Keratinocyte (primary cell): ENCODE results near the gene HOXC11. TPM values are rescaled to one million over a fixed set of nuclear protein-coding genes. Genes with fewer than 3 reads are reported as not detected.

Source experiments
- DNase-seq: peaks from one replicate; pipeline ENCODE4 v3.0.0-alpha.2; 2011; ENCODE audit warnings: low read depth, missing footprints, low spot score
- FAIRE-seq: peaks from 2 replicates; lab custom pipeline; 2011; peaks lifted over from hg19 to GRCh38; lab: Jason Lieb, UNC
- H2AFZ ChIP-seq: 2 replicates; pipeline ENCODE4 v1.6.0; 2012; ENCODE audit warnings: low read length, control low read depth, inconsistent platforms; ENCODE audit not compliant: control insufficient read depth
- H3K27ac ChIP-seq: 2 replicates; pipeline ENCODE4 v1.5.1; 2011; ENCODE audit warnings: low read length; ENCODE audit not compliant: control insufficient read depth, insufficient read depth
- H3K27me3 ChIP-seq: 3 replicates; pipeline ENCODE4 v1.6.0; 2011; ENCODE audit warnings: low read length; ENCODE audit not compliant: control insufficient read depth, insufficient read depth; ENCODE audit errors: extremely low read depth
- H3K36me3 ChIP-seq, 2 experiments: 2 replicates in 1 of 2; 3 replicates in 1 of 2; pipeline ENCODE4 v1.5.1; 2011; ENCODE audit warnings: low read length in 2 of 2, mild to moderate bottlenecking in 1 of 2; ENCODE audit not compliant: control insufficient read depth in 2 of 2, insufficient read depth in 2 of 2; ENCODE audit errors: extremely low read depth in 1 of 2
- H3K4me1 ChIP-seq: 3 replicates; pipeline ENCODE4 v1.5.1; 2011; ENCODE audit warnings: low read length; ENCODE audit not compliant: control insufficient read depth, insufficient read depth; ENCODE audit errors: extremely low read depth
- H3K4me2 ChIP-seq: 3 replicates; pipeline ENCODE4 v1.6.0; 2011; ENCODE audit warnings: low read depth, low read length; ENCODE audit not compliant: control insufficient read depth, insufficient read depth; ENCODE audit errors: extremely low read depth
- H3K4me3 ChIP-seq, 3 experiments: fragments of 200-600 bp in 1 of 3; sonication (generic) in 1 of 3; 2 replicates in 2 of 3; 3 replicates in 1 of 3; pipeline ENCODE4 v1.5.1; 2011 to 2016; ENCODE audit warnings: low read length in 3 of 3, mild to moderate bottlenecking in 3 of 3, control low read depth in 2 of 3, inconsistent platforms in 1 of 3, low read depth in 1 of 3, mixed read lengths in 1 of 3, mixed run types in 1 of 3, moderate library complexity in 1 of 3; ENCODE audit not compliant: control insufficient read depth in 2 of 3, insufficient read depth in 2 of 3; ENCODE audit errors: extremely low read depth in 1 of 3
- H3K79me2 ChIP-seq: 2 replicates; pipeline ENCODE4 v1.6.0; 2012; ENCODE audit warnings: low read length; ENCODE audit not compliant: control insufficient read depth, insufficient read depth
- H3K9ac ChIP-seq: 3 replicates; pipeline ENCODE4 v1.6.0; 2011; ENCODE audit warnings: low read length; ENCODE audit not compliant: control insufficient read depth, insufficient read depth; ENCODE audit errors: extremely low read depth
- H3K9me1 ChIP-seq: 3 replicates; pipeline ENCODE4 v1.6.0; 2011; ENCODE audit warnings: low read length; ENCODE audit not compliant: control insufficient read depth, insufficient read depth; ENCODE audit errors: extremely low read depth
- H3K9me3 ChIP-seq: 2 replicates; pipeline ENCODE4 v1.5.1; 2012; ENCODE audit warnings: low read depth, low read length; ENCODE audit not compliant: control insufficient read depth
- H4K20me1 ChIP-seq: 3 replicates; pipeline ENCODE4 v1.6.0; 2011; ENCODE audit warnings: low read length; ENCODE audit not compliant: control insufficient read depth, insufficient read depth; ENCODE audit errors: extremely low read depth
- CTCF ChIP-seq, 3 experiments: IDR thresholded peaks in 1 of 3; conservative IDR thresholded peaks in 1 of 3; optimal IDR thresholded peaks in 1 of 3; 2 replicates in 2 of 3; 3 replicates in 1 of 3; pipeline versions ENCODE3 to v1.5.1; 2011; ENCODE audit warnings: low read length in 3 of 3, mild to moderate bottlenecking in 3 of 3, moderate library complexity in 2 of 3, control low read depth in 1 of 3, inconsistent platforms in 1 of 3; ENCODE audit not compliant: insufficient read depth in 2 of 3; ENCODE audit errors: extremely low read depth in 1 of 3
- EZH2 ChIP-seq: IDR thresholded peaks from one replicate; pipeline ENCODE4 v1.6.1; 2012; ENCODE audit warnings: inconsistent platforms, mild to moderate bottlenecking, low read length, moderate library complexity
- dilution Hi-C: fragments of 300-500 bp; cut with MboI; formaldehyde crosslinking; loops from one replicate; pipeline ENCODE4 v1.7.0; 2020; ENCODE audit warnings: low sequenced_read_pairs; ENCODE audit not compliant: extremely low pct_ligation_motif_present
- polyA plus RNA-seq, 5 experiments: library from polyadenylated mRNA; depleted of rRNA in 3 of 5; stranded (reverse) in 3 of 5; stranded (forward) in 1 of 5; unstranded in 1 of 5; fragments of >200 nt; gene quantifications; 1 replicate in 1 of 5; 2 replicates in 3 of 5; 3 replicates in 1 of 5; pipeline versions ENCODE4 v1.2.1 to v1.2.3, GENCODE V29; 2011 to 2012; ENCODE audit warnings: missing spikeins in 2 of 5, low read depth in 1 of 5, low replicate concordance in 1 of 5

The HOXC11 gene
- polyA plus RNA-seq, 1 donor (not counting 4 experiments of a cell fraction or from before 2014, with no cell fraction given): 1.6 TPM

GRCh38 chr12:53980104-53980801, 7.3 kb downstream of the HOXC11 start:
- dilution Hi-C loops: no loop called here
- H3K27ac ChIP-seq: peak overlapping the region; percentile 74

GRCh38 chr12:53980802-53981496, 8.0 kb downstream of the HOXC11 start:
- dilution Hi-C loops: no loop called here
- TF ChIP-seq EZH2 (no peak), CTCF (optimal IDR thresholded peaks at IDR 0.05 in 1 of 3, IDR thresholded peaks at IDR 0.05 in 1 of 3, conservative IDR thresholded peaks at IDR 0.05 in 1 of 3; ENCODE audit: extremely low read depth in 1 of 3, insufficient read depth in 2 of 3, low read length in 3 of 3) (no peak)
- FAIRE-seq (peak; percentile 41), DNase-seq (no peak)
- Histone ChIP-seq H3K27me3 (no peaks in the 10 kb centered on the region), H2AFZ (no peak overlapping the region), H4K20me1 (no peaks in the 10 kb centered on the region), H3K36me3 (no peaks in the 10 kb centered on the region), H3K4me1 (peaks cover 25% of the 10 kb centered on the region), H3K9me3 (no peaks in the 10 kb centered on the region), H3K27ac (peak overlapping the region; percentile 74), H3K4me2 (peak overlapping the region; percentile 87), H3K79me2 (peaks cover 24% of the 10 kb centered on the region), H3K9ac (peak overlapping the region; percentile 77), H3K4me3 (peak overlapping the region in 2 of 3 experiments; percentile 2 to 22), H3K9me1 (no peaks in the 10 kb centered on the region)

More at GRCh38 chr12:53980104-53980801, 7.3 kb downstream of the HOXC11 start:
- H3K4me3 ChIP-seq: peak overlapping the region in 1 of 3 experiments; percentile 9
- H3K79me2 ChIP-seq: peaks cover 22% of the 10 kb centered on the region
- no peak overlapping the region for H2AFZ ChIP-seq
- H3K36me3 ChIP-seq: no peaks in the 10 kb centered on the region
- FAIRE-seq: no peak
- H3K4me1 ChIP-seq: peaks cover 28% of the 10 kb centered on the region
- H3K9ac ChIP-seq: peak overlapping the region; percentile 77
- no peaks in the 10 kb centered on the region for H3K9me1 ChIP-seq
- TF ChIP-seq EZH2: no peak
- TF ChIP-seq CTCF (optimal IDR thresholded peaks at IDR 0.05 in 1 of 3, IDR thresholded peaks at IDR 0.05 in 1 of 3, conservative IDR thresholded peaks at IDR 0.05 in 1 of 3; ENCODE audit: extremely low read depth in 1 of 3, insufficient read depth in 2 of 3, low read length in 3 of 3): no peak
- no peaks in the 10 kb centered on the region for H3K9me3 ChIP-seq
- DNase-seq: no peak
- H3K27me3 ChIP-seq: no peaks in the 10 kb centered on the region
- no peaks in the 10 kb centered on the region for H4K20me1 ChIP-seq
- peak overlapping the region; percentile 87 for H3K4me2 ChIP-seq
